HepG2 (cell line): Measurements from ENCODE around the gene MGA. TPM values are rescaled to one million over a fixed set of nuclear protein-coding genes. Genes with fewer than 3 reads are reported as not detected.

Source experiments
- ATAC-seq: fragments of 200-7000 bp; cut with Tn5 transposase; 3 replicates; pipeline ENCODE4 v1.9.1; 2020; ENCODE audit warnings: mild to moderate bottlenecking, moderate library complexity
- BruUV-seq: library from RNA; stranded (reverse); fragments of 400-500 nt; replicated peaks from 2 replicates; lab custom pipeline; 2021; lab: Mats Ljungman, UMichigan
- CTCF ChIA-PET: fragments of 300-600 bp; formaldehyde crosslinking; extraction: SDS; loops from one replicate; lab custom pipeline; 2021; ENCODE audit warnings: low total read pairs, inconsistent platforms, low intra/inter-chr PET ratio; lab: Yijun Ruan, JAX
- POLR2A ChIA-PET: fragments of 350-600 bp; sonication (Branson Sonifier 250); formaldehyde crosslinking; loops from one replicate; lab custom pipeline; 2020; ENCODE audit warnings: antibody characterized with exemption, inconsistent platforms; lab: Yijun Ruan, JAX
- DNase-seq: peaks from one replicate; pipeline ENCODE4 v3.0.0-alpha.2; 2015; ENCODE audit warnings: low spot score
- FAIRE-seq: peaks from 3 replicates; lab custom pipeline; 2011; peaks lifted over from hg19 to GRCh38; lab: Jason Lieb, UNC
- H2AFZ ChIP-seq: one replicate; pipeline ENCODE4 v1.6.1; 2011; ENCODE audit warnings: low read length, inconsistent platforms
- H3K27ac ChIP-seq: fragments of 300-600 bp; 3 replicates; pipeline ENCODE4 v1.8.0; 2011; ENCODE audit warnings: mixed run types, mild to moderate bottlenecking, mixed read lengths, low read length, inconsistent platforms; ENCODE audit not compliant: insufficient read depth; ENCODE audit errors: extremely low read length
- H3K27me3 ChIP-seq, 2 experiments: fragments of 200-600 bp in 1 of 2; 2 replicates in 1 of 2; 3 replicates in 1 of 2; pipeline versions ENCODE4 v1.6.0 to v1.8.0; 2011; ENCODE audit warnings: low read length in 2 of 2, mild to moderate bottlenecking in 2 of 2, moderate library complexity in 2 of 2, inconsistent platforms in 1 of 2; ENCODE audit not compliant: insufficient read depth in 2 of 2, control insufficient read depth in 1 of 2
- H3K36me3 ChIP-seq, 2 experiments: fragments of 200-600 bp in 1 of 2; replicated peaks in 1 of 2; 2 replicates in 1 of 2; 3 replicates in 1 of 2; pipeline versions ENCODE4 v1.5.1 to v1.8.0; 2011; ENCODE audit warnings: low read length in 2 of 2, inconsistent platforms in 1 of 2; ENCODE audit not compliant: insufficient read depth in 2 of 2, control insufficient read depth in 1 of 2
- H3K4me1 ChIP-seq: 2 replicates; pipeline ENCODE4 v1.5.1; 2012; ENCODE audit warnings: low read length, inconsistent platforms; ENCODE audit not compliant: insufficient read depth
- H3K4me2 ChIP-seq: 2 replicates; pipeline ENCODE4 v1.6.0; 2011; ENCODE audit warnings: low read depth, low read length, inconsistent platforms
- H3K4me3 ChIP-seq, 3 experiments: fragments of 200-600 bp in 1 of 3; sonication (generic), shearing (Covaris generic) in 1 of 3; replicated peaks in 1 of 3; 2 replicates each; pipeline ENCODE4 v1.5.1; 2011 to 2016; ENCODE audit warnings: low read length in 3 of 3, inconsistent platforms in 2 of 3, low read depth in 2 of 3, mild to moderate bottlenecking in 2 of 3, control low read depth in 1 of 3, mixed read lengths in 1 of 3; ENCODE audit not compliant: insufficient read depth in 1 of 3
- H3K79me2 ChIP-seq: one replicate; pipeline ENCODE4 v1.6.1; 2011; ENCODE audit warnings: low read length, inconsistent platforms; ENCODE audit not compliant: insufficient read depth
- H3K9ac ChIP-seq: 2 replicates; pipeline ENCODE4 v1.6.0; 2011; ENCODE audit warnings: mild to moderate bottlenecking, low read depth, low read length, inconsistent platforms; ENCODE audit not compliant: insufficient read depth
- H3K9me3 ChIP-seq: 2 replicates; pipeline ENCODE4 v1.5.1; 2012; ENCODE audit warnings: mild to moderate bottlenecking, low read length
- H4K20me1 ChIP-seq: 2 replicates; pipeline ENCODE4 v1.6.0; 2011; ENCODE audit warnings: inconsistent platforms, mild to moderate bottlenecking, low read length, moderate library complexity; ENCODE audit not compliant: insufficient read depth
- CBFB ChIP-seq: sonication (generic); formaldehyde crosslinking; IDR thresholded peaks from 2 replicates; pipeline ENCODE4 v1.4.0; 2020; ENCODE audit warnings: missing genetic modification reagents
- HBP1 ChIP-seq: IDR thresholded peaks from 2 replicates; pipeline ENCODE4 v1.6.1; 2016; ENCODE audit warnings: low read depth, control low read depth
- KLF11 ChIP-seq: IDR thresholded peaks from 2 replicates; pipeline ENCODE4 v1.6.1; 2016; ENCODE audit warnings: missing compliant biosample characterization
- RFX3 ChIP-seq: IDR thresholded peaks from 2 replicates; pipeline ENCODE4 v1.6.1; 2016; ENCODE audit warnings: missing biosample characterization, missing genetic modification reagents
- SNAPC2 ChIP-seq: sonication (generic); formaldehyde crosslinking; IDR thresholded peaks from 2 replicates; pipeline ENCODE4 v1.8.1; 2022; ENCODE audit warnings: mild to moderate bottlenecking, missing genetic modification reagents
- SRSF9 ChIP-seq: fragments of 200-400 bp; formaldehyde crosslinking; IDR thresholded peaks from 2 replicates; pipeline ENCODE4 v1.6.1; 2018; ENCODE audit warnings: borderline replicate concordance, mild to moderate bottlenecking, low read depth, low read length; ENCODE audit not compliant: insufficient read depth, poor library complexity, severe bottlenecking
- TFAP4 ChIP-seq: sonication (generic); IDR thresholded peaks from 2 replicates; pipeline ENCODE4 v1.6.1; 2016; ENCODE audit warnings: low read depth, borderline replicate concordance
- U2AF2 ChIP-seq: fragments of 200-400 bp; formaldehyde crosslinking; IDR thresholded peaks from 2 replicates; pipeline ENCODE4 v1.6.1; 2017; ENCODE audit warnings: low read depth, mild to moderate bottlenecking, low read length
- ZBTB2 ChIP-seq: sonication (generic); formaldehyde crosslinking; IDR thresholded peaks from 2 replicates; pipeline ENCODE4 v1.8.0; 2022; ENCODE audit warnings: low read depth, missing genetic modification reagents
- ZBTB21 ChIP-seq: sonication (generic); formaldehyde crosslinking; IDR thresholded peaks from 2 replicates; pipeline ENCODE4 v1.4.0; 2020; ENCODE audit warnings: missing genetic modification reagents
- ZBTB33 ChIP-seq: sonication (generic); formaldehyde crosslinking; IDR thresholded peaks from 2 replicates; pipeline ENCODE4 v1.4.0; 2020; ENCODE audit warnings: missing genetic modification reagents
- ZFP36L1 ChIP-seq: sonication (generic); formaldehyde crosslinking; IDR thresholded peaks from 2 replicates; pipeline ENCODE4 v1.8.0; 2022; ENCODE audit warnings: mild to moderate bottlenecking, missing genetic modification reagents, moderate library complexity
- ZFX ChIP-seq: sonication (generic); formaldehyde crosslinking; IDR thresholded peaks from 2 replicates; pipeline ENCODE4 v1.4.0; 2020; ENCODE audit warnings: mild to moderate bottlenecking, low read depth, missing genetic modification reagents, moderate library complexity
- ZNF138 ChIP-seq: sonication (generic); formaldehyde crosslinking; IDR thresholded peaks from 2 replicates; pipeline ENCODE4 v1.5.0; 2020; ENCODE audit warnings: mild to moderate bottlenecking, low read depth, missing genetic modification reagents
- ZNF274 ChIP-seq: sonication (generic); formaldehyde crosslinking; IDR thresholded peaks from 2 replicates; pipeline ENCODE4 v1.5.1; 2020; ENCODE audit warnings: mild to moderate bottlenecking, missing genetic modification reagents
- ZNF367 ChIP-seq: sonication (generic); formaldehyde crosslinking; IDR thresholded peaks from 2 replicates; pipeline ENCODE4 v1.4.0; 2020; ENCODE audit warnings: missing genetic modification reagents, borderline replicate concordance
- ZNF430 ChIP-seq: sonication (generic); formaldehyde crosslinking; IDR thresholded peaks from 2 replicates; pipeline ENCODE4 v1.9.0; 2021; ENCODE audit warnings: mild to moderate bottlenecking, missing genetic modification reagents
- ZNF607 ChIP-seq: sonication (generic); formaldehyde crosslinking; IDR thresholded peaks from 2 replicates; pipeline ENCODE4 v1.5.1; 2020; ENCODE audit warnings: missing genetic modification reagents, mild to moderate bottlenecking, borderline replicate concordance
- ZNF619 ChIP-seq: sonication (generic); formaldehyde crosslinking; IDR thresholded peaks from 2 replicates; pipeline ENCODE4 v1.4.0; 2020; ENCODE audit warnings: mild to moderate bottlenecking, missing genetic modification reagents
- WGBS: methylation state at CpG from one replicate; pipeline ENCODE4 v1.1.6; 2017; ENCODE audit warnings: low lambda C conversion rate; 5-methylcytosine and 5-hydroxymethylcytosine counted together
- in situ Hi-C: cut with HindIII; loops from 2 replicates; pipeline ENCODE4 v1.10.0; 2017; ENCODE audit warnings: low pct_unique_long_range_greater_than_20kb; ENCODE audit not compliant: extremely low pct_ligation_motif_present
- intact Hi-C: fragments of 100-400 bp; cut with micrococcal nuclease; formaldehyde crosslinking; loops from one replicate; pipeline ENCODE4 v1.10.0; 2022; ENCODE audit not compliant: unreplicated experiment
- polyA plus RNA-seq, 8 experiments: library from polyadenylated mRNA; depleted of rRNA in 3 of 8; stranded (reverse) in 7 of 8; unstranded in 1 of 8; fragments of >200 nt; fragmentation: Illumina TruSeq in 4 of 8; extraction: Trizol in 4 of 8; gene quantifications; 2 replicates each; pipeline versions ENCODE4 v1.2.1 to v1.2.3, GENCODE V29; 2011 to 2016; ENCODE audit warnings: low read depth in 4 of 8, missing spikeins in 1 of 8, mixed read lengths in 1 of 8; ENCODE audit not compliant: insufficient read depth in 1 of 8
- total RNA-seq, 5 experiments: library from RNA; depleted of rRNA; stranded (reverse); fragments of >200 nt; fragmentation: Illumina TruSeq; extraction: Trizol; gene quantifications; 2 replicates each; pipeline ENCODE4 v1.2.3, GENCODE V29; 2016; ENCODE audit warnings: low read depth in 1 of 5

The MGA gene
- total and polyA plus RNA-seq, 2 of the 13 experiments (the other 11 are each of a cell fraction or from before 2014, with no cell fraction given), result 5.3 to 59.0 TPM

- TF ChIP-seq ZBTB2 (CRISPR knock-in tag) (no peak), ZNF430 (no peak)
Measured at GRCh38 chr15:41789662-41790061, 129.5 kb downstream of the MGA start (continued).

GRCh38 chr15:41790169-41790568 lies 130.0 kb downstream of the MGA start:
- H3K4me1 ChIP-seq, result peaks cover 31% of the 10 kb centered on the region
- peaks cover 2% of the 10 kb centered on the region for H3K79me2 ChIP-seq
- TF ChIP-seq ZFX (CRISPR knock-in tag), result no peak
- no peak for TF ChIP-seq CBFB
- no peak for TF ChIP-seq ZNF274 (CRISPR knock-in tag)
- TF ChIP-seq RFX3 (CRISPR knock-in tag), result no peak
- no peak for TF ChIP-seq ZFP36L1 (CRISPR knock-in tag)
- TF ChIP-seq ZNF607 (CRISPR knock-in tag), result no peak
- no peak for TF ChIP-seq ZBTB33 (CRISPR knock-in tag)
- no peak for TF ChIP-seq KLF11 (CRISPR knock-in tag)
- TF ChIP-seq ZNF367, result no peak
- no peak for TF ChIP-seq ZBTB21
- TF ChIP-seq ZNF619 (CRISPR knock-in tag), result no peak
- TF ChIP-seq TFAP4, result no peak
- no peak for TF ChIP-seq SNAPC2
- no peak for TF ChIP-seq U2AF2
- no peak for TF ChIP-seq HBP1 (CRISPR knock-in tag)
- TF ChIP-seq SRSF9, result no peak
- no peak for TF ChIP-seq ZNF138 (CRISPR knock-in tag)
- DNase-seq (no peak), FAIRE-seq (no peak), ATAC-seq (no peak)
- no peaks in the 10 kb centered on the region for H4K20me1 ChIP-seq
- no peaks in the 10 kb centered on the region for H3K27me3 ChIP-seq
- H3K4me3 ChIP-seq, result no peak overlapping the region
- intact Hi-C loops (no loop called here), in situ Hi-C loops (no loop called here)
- BruUV-seq, result no TSS peak
- ChIA-PET CTCF (no interaction called here), POLR2A (no interaction called here)
- no peaks in the 10 kb centered on the region for H3K36me3 ChIP-seq
- WGBS, result 97% methylated on average over 3 of the region's 3 CpGs
- H2AFZ ChIP-seq, result no peak overlapping the region
- no peaks in the 10 kb centered on the region for H3K9me3 ChIP-seq
- no peak overlapping the region for H3K27ac ChIP-seq
- no peak overlapping the region for H3K9ac ChIP-seq
- no peak overlapping the region for H3K4me2 ChIP-seq
